Fibroblast of lung (primary cell): Measurements from ENCODE around the gene PRKAG2. TPM values are rescaled to one million over a fixed set of nuclear protein-coding genes. Genes with fewer than 3 reads are reported as not detected.
"Not testable (repeated sequence)": the region's sequence is repeated elsewhere in the genome, so short reads cannot be mapped to it uniquely, and the experiment has no call there.

ENCODE experiments used
- DNase-seq, 2 donors: peaks; one replicate each; pipeline versions ENCODE4 v3.0.0 to v3.0.0-alpha.2; 2010; ENCODE audit warnings: low read depth in 2 of 2
- H2AFZ ChIP-seq: 2 replicates; pipeline ENCODE4 v1.5.1; 2012; ENCODE audit warnings: low read length, control low read depth, inconsistent platforms
- H3K27ac ChIP-seq: 2 replicates; pipeline ENCODE4 v1.5.1; 2011; ENCODE audit warnings: low read length, control low read depth; ENCODE audit not compliant: insufficient read depth
- H3K27me3 ChIP-seq: 2 replicates; pipeline ENCODE4 v1.5.1; 2011; ENCODE audit warnings: mild to moderate bottlenecking, low read length; ENCODE audit not compliant: control insufficient read depth, insufficient read depth
- H3K36me3 ChIP-seq: 2 replicates; pipeline ENCODE4 v1.5.1; 2011; ENCODE audit warnings: low read length; ENCODE audit not compliant: control insufficient read depth, insufficient read depth
- H3K4me1 ChIP-seq: 2 replicates; pipeline ENCODE4 v1.5.1; 2011; ENCODE audit warnings: low read length; ENCODE audit not compliant: control insufficient read depth, insufficient read depth; ENCODE audit errors: extremely low read depth
- H3K4me2 ChIP-seq: 2 replicates; pipeline ENCODE4 v1.5.1; 2011; ENCODE audit warnings: low read length, control low read depth; ENCODE audit not compliant: insufficient read depth; ENCODE audit errors: extremely low read depth
- H3K4me3 ChIP-seq, 4 experiments: fragments of 200-600 bp in 1 of 4; sonication (generic) in 1 of 4; replicated peaks in 1 of 4; 2 replicates each; pipeline ENCODE4 v1.5.1; 2011 to 2016; ENCODE audit warnings: low read length in 4 of 4, low read depth in 3 of 4, mild to moderate bottlenecking in 3 of 4, control low read depth in 2 of 4, inconsistent platforms in 1 of 4, mixed read lengths in 1 of 4; ENCODE audit not compliant: insufficient read depth in 1 of 4; ENCODE audit errors: control extremely low read depth in 1 of 4
- H3K79me2 ChIP-seq: 2 replicates; pipeline ENCODE4 v1.5.1; 2012; ENCODE audit warnings: mild to moderate bottlenecking, low read length, inconsistent platforms; ENCODE audit not compliant: control insufficient read depth, insufficient read depth
- H3K9ac ChIP-seq: 2 replicates; pipeline ENCODE4 v1.5.1; 2011; ENCODE audit warnings: mild to moderate bottlenecking, low read length, control low read depth; ENCODE audit not compliant: insufficient read depth
- H3K9me3 ChIP-seq: 2 replicates; pipeline ENCODE4 v1.5.1; 2012; ENCODE audit warnings: low read depth, low read length; ENCODE audit not compliant: control insufficient read depth, insufficient read depth
- H4K20me1 ChIP-seq: 2 replicates; pipeline ENCODE4 v1.5.1; 2011; ENCODE audit warnings: low read length; ENCODE audit not compliant: control insufficient read depth, insufficient read depth; ENCODE audit errors: extremely low read depth
- CTCF ChIP-seq, 2 donors: IDR thresholded peaks in 1 of 2; conservative IDR thresholded peaks in 1 of 2; 1 replicate in 1 of 2; 2 replicates in 1 of 2; pipeline ENCODE4 v1.5.1; 2011 to 2012; ENCODE audit warnings: low read length in 2 of 2, control low read depth in 1 of 2, inconsistent platforms in 1 of 2, low read depth in 1 of 2, mild to moderate bottlenecking in 1 of 2
- EZH2 ChIP-seq: IDR thresholded peaks from 2 replicates; pipeline ENCODE4 v1.5.1; 2012; ENCODE audit warnings: low read length, control low read depth, mild to moderate bottlenecking; ENCODE audit errors: missing control alignments
- polyA plus RNA-seq, 2 donors: library from polyadenylated mRNA; depleted of rRNA in 1 of 2; stranded (reverse) in 1 of 2; unstranded in 1 of 2; fragments of >200 nt; gene quantifications; 2 replicates each; pipeline ENCODE4 v1.2.1, GENCODE V29; 2011 to 2012; ENCODE audit warnings: missing spikeins in 1 of 2
- total RNA-seq: library from RNA; depleted of rRNA; stranded (reverse); fragments of >200 nt; gene quantifications from 2 replicates; pipeline ENCODE4 v1.2.1, GENCODE V29; 2014

The PRKAG2 gene
- total and polyA plus RNA-seq, 2 donors (not counting 1 experiment from before 2014, with no cell fraction given): 11.9 to 56.7 TPM

- Histone ChIP-seq H3K27ac (no peak overlapping the region), H3K4me2 (no peak overlapping the region)
These were observed 128.2 kb downstream of the PRKAG2 start for GRCh38 chr7:151748733-151749132.

GRCh38 chr7:151748021-151748420, 128.9 kb downstream of the PRKAG2 start:
- not testable (repeated sequence) for H3K27ac ChIP-seq, H3K36me3 ChIP-seq, H3K79me2 ChIP-seq, H3K4me2 ChIP-seq, H3K4me3 ChIP-seq, H3K9ac ChIP-seq, DNase-seq, H4K20me1 ChIP-seq, H3K9me3 ChIP-seq, H2AFZ ChIP-seq, H3K27me3 ChIP-seq
- peaks cover 12% of the 10 kb centered on the region for H3K4me1 ChIP-seq

More at GRCh38 chr7:151748733-151749132, 128.2 kb downstream of the PRKAG2 start:
- no peak for TF ChIP-seq CTCF (conservative IDR thresholded peaks at IDR 0.05 in 1 of 2, IDR thresholded peaks at IDR 0.05 in 1 of 2; ENCODE audit: low read depth in 1 of 2, low read length in 2 of 2)
- no peak for TF ChIP-seq EZH2
- no peak overlapping the region for H3K9ac ChIP-seq
- peaks cover 9% of the 10 kb centered on the region for H3K4me1 ChIP-seq
- H3K27me3 ChIP-seq: no peaks in the 10 kb centered on the region
- H2AFZ ChIP-seq: no peak overlapping the region
- no peak for DNase-seq
- no peaks in the 10 kb centered on the region for H3K36me3 ChIP-seq
- H3K9me3 ChIP-seq: no peaks in the 10 kb centered on the region
- no peaks in the 10 kb centered on the region for H4K20me1 ChIP-seq
- no peaks in the 10 kb centered on the region for H3K79me2 ChIP-seq
- no peak overlapping the region for H3K4me3 ChIP-seq

GRCh38 chr7:151745706-151746105, 131.2 kb downstream of the PRKAG2 start:
- Histone ChIP-seq H2AFZ (no peak overlapping the region), H3K9me3 (no peaks in the 10 kb centered on the region), H3K9ac (no peak overlapping the region), H3K36me3 (no peaks in the 10 kb centered on the region), H3K4me1 (peaks cover 12% of the 10 kb centered on the region), H3K4me3 (no peak overlapping the region), H3K4me2 (no peak overlapping the region), H3K27me3 (no peaks in the 10 kb centered on the region), H3K79me2 (no peaks in the 10 kb centered on the region), H3K27ac (no peak overlapping the region), H4K20me1 (no peaks in the 10 kb centered on the region)
- TF ChIP-seq CTCF (conservative IDR thresholded peaks at IDR 0.05 in 1 of 2, IDR thresholded peaks at IDR 0.05 in 1 of 2; ENCODE audit: low read depth in 1 of 2, low read length in 2 of 2) (no peak), EZH2 (no peak)
- DNase-seq: no peak
